HL-60/S4 treated with retinoic acid at 250 ng/mL for 4 days and 3 days (cell line): ENCODE data around the gene CPPED1.

Source experiments
- in situ Hi-C: fragments of 300-500 bp; cut with MboI; formaldehyde crosslinking; loops from 2 replicates; pipeline ENCODE4 v1.7.0; 2022; ENCODE audit warnings: low sequenced_read_pairs

CPPED1 gene

GRCh38 chr16:12613131-12613991 lies 190.3 kb downstream of the CPPED1 start:
- in situ Hi-C loops = no loop called here

DNA sequence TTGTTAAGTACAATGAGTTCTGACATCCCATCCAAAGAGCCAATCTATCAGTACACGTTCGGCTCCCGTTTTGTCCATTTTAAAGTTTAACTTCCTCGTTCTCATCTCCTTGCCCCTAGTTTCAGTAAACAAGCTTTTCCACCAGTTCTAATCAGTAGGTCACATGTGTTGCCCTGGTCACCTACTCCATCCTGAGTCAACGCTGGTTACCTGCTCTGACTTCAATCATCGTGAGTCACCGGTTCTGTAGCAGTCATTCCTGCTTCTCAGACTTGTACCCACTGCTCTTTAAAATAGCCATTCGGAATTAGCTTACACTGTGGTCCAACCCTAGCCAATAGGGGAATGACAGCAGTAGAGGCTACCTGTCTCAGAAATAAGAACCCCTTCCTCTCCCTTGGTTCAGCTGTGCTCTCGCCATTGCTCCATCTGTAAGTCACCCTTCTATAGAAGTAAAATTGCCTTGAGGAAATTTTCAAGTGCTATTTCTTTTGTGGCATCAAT lies 191.0 kb downstream of the CPPED1 start:
- in situ Hi-C loops = no loop called here

DNA sequence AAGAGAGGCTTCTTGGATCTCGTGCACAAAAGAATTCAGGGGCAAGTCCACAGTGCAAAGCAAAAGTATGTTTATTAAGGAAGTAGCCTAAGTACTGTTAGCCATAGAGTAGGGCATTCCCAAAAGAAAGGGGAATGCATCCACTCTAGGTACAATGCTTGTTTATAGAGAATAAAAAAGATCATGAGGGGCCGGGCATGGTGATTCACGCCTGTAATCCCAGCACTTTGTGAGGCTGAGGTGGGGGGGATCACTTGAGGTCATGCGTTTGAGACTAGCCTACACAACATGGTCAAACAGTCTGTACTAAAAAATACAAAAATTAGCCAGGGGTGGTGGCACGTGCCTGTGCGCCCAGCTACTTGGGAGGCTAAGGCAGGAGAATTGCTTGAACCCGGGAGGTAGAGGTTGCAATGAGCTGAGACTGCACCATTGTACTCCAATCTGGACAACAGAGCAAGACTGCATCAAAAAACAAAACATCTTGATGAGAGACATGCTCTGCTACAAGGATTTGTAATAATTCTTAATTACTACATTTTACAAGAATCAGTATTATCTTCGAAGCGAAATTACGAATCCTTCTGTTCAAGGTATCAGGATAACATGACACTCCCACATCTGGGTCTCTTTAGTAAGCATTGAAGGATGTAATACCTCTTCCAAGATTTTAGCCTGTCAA lies 191.6 kb downstream of the CPPED1 start:
- in situ Hi-C loops = no loop called here

DNA sequence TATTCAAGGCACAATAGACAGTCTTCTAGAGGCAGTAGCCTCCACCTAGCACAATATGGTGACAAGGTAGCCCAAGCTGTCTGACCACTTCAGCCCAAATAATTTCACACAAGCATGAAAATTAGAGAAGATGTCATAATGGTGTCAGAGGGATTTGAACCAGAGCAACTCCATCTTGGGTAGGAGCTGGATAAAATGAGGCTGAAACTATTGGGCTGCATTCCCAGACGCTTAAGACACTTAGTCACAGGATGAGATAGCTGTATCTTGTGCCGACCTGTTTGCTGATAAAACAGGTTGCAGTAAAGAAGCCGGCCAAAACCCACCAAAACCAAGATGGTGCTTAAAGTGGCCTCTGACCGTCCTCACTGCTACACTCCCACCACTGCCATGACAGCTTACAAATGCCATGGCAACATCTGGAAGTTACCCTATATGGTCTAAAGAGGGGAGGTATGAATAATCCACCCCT lies 192.6 kb downstream of the CPPED1 start:
- in situ Hi-C loops = no loop called here

DNA sequence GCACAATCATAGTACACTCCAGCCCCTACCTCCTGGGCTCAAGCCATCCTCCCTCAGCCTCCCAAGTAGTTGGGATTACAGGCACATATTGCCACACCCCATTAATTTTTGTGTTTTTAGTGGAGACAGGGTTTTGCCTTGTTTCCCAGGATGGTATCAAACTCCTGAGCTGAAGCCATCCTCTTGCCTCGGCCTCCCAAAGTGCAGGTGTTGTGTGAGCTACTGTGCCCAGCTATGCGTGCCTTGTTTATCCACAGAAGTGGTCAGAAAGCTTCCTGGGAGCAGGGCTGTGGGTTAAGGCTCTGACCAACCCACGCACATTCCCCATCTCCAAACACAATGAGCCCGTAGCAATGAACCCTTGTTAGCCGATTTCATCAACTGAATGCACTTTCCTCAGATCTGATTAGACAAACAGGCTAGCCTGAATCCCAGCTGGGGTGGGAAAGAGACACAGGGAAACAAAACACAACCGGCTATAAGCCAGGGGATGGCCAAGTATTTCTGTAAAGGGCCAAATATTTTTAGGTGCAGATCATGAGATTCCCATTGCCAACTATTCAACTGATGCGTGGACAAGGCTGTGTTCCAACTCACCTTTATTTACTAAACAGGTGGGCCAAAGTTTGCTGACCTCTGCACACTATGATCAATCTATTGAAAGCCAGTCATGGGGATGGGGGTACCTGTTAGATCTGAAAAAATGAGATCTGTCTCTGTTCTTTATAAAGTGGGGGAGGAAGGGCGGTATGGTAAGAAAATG lies 193.6 kb downstream of the CPPED1 start:
- in situ Hi-C loops = no loop called here
